ENCODE measurements around the gene SYTL5.
"Not testable (repeated sequence)": the region's sequence is repeated elsewhere in the genome, so short reads cannot be mapped to it uniquely, and the experiment has no call there.

The SYTL5 gene

GRCh38 chrX:38006291-38006690 lies at the start of gene SYTL5:
Gene SYTL5, plus strand, starts transcription at chrX:38006553. Its CDS starts 27,337 bp downstream, at chrX:38033890.
- no peak for DNase-seq

DNA sequence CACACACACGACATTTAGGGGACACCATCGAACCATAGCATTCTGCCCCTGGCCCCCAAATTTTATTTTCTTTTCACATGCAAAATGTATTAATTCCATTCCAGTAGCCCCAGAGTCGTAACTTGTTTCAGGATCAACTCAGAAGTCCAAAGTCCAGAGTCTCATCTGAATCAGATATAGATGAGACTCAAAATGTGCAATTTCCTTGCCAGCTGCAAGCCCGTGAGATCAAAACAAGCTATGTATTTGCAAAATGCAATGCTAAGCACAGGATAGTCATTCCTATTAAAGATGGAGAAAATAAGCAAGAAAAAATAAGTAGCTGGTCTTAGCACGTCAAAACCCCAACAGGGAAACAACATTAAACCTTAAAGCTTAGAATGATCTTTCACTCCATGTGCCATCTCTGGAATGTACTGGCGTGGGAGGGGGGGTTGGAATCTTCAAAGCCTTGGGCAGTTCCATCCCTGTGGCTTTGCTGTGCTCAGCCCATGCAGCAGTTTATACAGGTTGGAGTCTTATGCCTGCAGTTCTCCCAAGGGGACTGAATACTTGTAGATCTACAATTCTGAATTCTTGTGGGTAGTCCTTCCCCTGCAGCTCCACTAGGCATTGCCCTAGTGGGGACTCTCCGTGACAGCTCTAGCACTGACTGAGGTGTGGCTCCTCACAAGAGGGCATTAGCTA lies 47.7 kb upstream of the SYTL5 start:
- no peak for DNase-seq

DNA sequence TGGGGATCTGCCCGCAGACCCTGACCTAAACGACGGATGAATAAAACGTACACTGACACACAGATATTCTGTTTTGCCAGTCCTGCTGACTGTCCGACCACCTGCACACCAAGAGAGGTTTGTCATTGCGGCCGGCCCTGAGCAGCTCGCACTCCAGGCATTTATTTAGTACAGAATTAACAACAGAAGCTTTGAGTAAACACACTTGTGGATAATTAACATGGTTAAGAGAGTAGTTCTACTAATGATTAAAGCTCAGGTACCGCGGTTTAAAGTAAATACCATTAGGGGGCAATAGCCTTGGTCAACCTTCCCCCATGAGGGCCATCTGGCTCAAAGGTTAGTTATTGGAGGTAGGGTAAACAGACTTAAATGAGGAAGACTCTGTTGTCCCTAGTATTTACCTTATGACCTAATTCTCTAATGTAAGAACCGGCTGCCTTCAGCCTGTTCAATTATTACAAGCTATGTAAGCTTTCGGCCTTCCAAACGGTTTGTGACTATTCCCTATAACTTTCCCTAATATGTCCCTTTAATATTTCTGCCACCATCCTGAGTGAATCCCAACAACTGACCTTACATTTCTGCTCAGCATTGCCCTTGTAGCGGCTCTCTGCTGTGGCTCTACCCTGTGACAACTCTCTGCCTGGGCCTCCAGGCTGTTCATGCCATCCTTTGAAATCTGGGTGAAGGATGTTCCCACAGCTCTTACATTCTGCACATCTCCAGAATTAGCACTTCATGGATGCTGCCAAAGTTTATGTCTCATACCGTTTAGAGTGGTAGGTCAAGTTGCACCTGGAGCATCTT lies 46.9 kb upstream of the SYTL5 start:
- DNase-seq, result no peak

GRCh38 chrX:37961118-37961517 lies 45.2 kb upstream of the SYTL5 start:
- DNase-seq, result no peak

DNA sequence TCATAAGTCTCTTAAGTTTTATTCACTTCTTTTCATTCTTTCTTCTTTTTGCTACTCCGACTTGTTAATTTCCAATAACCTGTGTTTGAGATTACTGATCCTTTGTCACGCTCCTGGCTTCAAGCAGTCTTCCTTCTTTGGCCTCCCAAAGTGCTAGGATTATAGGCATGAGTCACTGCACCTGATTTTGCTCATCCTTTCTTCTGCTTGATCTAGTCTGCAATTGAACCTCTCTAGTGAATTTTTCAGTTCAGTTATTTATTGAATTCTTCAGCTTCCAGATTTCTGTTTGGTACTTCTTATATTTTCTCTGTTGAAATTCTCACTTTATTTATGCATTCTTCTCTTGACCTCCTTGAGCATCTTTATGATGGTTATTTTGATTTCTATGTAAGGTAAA lies 38.6 kb upstream of the SYTL5 start:
- DNase-seq, result no peak

DNA sequence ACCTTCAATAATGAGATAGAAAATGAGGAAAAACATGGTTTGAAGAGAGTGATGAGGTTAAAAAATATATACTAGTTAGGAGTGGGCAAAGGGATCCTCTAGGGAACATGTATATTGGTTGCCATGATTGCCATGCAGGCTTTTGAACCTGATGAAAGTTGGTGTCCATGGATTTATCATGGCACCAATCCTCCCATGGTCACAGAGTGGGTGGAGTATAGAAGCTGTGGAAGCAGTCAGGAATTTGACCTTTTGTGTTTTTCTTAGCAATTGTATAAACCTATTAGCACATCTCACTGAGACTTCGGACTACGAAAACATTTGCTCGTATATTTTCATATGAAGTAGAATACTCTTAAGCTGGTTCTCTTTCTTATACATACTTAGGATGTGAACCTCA lies 30.9 kb upstream of the SYTL5 start:
- DNase-seq, result no peak

DNA sequence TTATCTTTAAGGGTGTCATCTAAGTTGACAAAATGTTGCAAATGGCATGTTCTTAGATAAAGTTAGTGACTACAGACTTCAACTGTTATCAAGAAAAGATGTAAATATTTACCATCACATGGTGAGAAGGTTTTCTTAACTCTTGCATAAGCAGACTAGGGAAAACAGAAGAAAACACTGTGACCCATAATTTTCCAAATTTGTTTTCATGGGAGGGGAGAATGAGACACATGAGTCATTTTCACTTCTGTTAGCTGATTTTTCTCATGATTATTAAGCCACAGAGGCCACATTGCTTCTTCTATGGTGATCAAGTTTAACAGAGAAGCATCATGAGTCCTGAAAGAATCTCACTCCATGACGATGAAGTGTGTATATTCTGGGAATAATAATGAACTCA lies 30.2 kb upstream of the SYTL5 start:
- DNase-seq, result no peak

- DNase-seq, result no peak
These were observed 21.5 kb upstream of the SYTL5 start for GRCh38 chrX:37984880-37985279.

DNA sequence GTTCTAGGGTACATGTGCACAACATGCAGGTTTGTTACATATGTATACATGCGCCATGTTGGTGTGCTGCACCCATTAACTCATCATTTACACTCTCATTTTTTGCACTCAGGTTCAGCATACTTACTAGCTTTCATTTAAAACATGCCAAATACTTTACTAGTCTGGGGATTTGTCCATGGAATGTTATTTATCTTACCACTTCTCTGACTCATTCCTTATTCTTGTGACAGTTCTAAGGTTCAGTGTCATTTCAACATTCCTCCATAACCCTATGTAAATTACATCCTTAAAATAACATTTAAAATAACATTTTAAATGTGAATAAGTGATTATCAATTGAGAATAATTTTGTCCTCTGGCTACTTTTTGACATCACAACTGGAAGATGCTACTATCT lies 19.5 kb upstream of the SYTL5 start:
- DNase-seq, result no peak

DNA sequence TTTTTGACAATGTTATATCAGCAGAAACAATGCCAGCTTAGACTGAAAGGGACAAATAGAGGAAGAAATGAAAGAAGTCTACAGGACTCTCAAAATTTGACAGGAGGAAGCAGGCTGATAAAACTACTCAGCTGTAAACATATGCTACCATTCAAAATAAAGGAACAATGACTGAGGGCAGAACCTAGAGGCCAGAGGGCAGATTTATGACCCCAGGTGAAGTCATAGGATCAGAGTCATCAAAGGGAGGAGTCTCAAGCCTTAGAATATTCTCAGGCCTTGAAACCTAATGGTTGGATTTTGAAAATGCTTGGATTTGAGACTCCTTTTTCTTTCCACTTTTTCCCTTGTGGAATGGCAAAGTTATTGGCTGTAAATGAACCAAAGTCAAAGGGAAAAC lies 17.0 kb upstream of the SYTL5 start:
- DNase-seq, result no peak

DNA sequence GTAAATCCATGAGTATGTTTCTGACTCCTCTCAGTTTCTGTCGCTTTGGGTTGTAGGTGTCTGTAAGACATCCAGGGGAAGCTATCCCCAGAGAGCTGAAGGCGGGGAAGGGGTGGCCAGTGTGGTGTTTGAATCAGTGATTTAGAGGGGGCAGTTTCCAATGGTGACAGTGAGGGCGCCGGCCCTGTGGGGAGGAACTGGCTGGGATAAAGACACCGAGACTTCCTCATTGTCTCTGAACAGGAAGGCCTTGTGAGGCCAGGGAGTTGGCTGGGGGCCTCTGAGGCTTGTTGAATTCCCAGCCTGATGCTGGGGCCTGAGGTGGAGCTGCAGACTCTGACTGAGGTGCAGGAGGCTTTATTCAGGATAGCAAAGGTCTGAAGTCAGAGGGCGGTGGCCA lies 15.1 kb upstream of the SYTL5 start:
- DNase-seq, result not testable (repeated sequence)

- no peak for DNase-seq
These were observed 13.2 kb upstream of the SYTL5 start for GRCh38 chrX:37993176-37993575.

DNA sequence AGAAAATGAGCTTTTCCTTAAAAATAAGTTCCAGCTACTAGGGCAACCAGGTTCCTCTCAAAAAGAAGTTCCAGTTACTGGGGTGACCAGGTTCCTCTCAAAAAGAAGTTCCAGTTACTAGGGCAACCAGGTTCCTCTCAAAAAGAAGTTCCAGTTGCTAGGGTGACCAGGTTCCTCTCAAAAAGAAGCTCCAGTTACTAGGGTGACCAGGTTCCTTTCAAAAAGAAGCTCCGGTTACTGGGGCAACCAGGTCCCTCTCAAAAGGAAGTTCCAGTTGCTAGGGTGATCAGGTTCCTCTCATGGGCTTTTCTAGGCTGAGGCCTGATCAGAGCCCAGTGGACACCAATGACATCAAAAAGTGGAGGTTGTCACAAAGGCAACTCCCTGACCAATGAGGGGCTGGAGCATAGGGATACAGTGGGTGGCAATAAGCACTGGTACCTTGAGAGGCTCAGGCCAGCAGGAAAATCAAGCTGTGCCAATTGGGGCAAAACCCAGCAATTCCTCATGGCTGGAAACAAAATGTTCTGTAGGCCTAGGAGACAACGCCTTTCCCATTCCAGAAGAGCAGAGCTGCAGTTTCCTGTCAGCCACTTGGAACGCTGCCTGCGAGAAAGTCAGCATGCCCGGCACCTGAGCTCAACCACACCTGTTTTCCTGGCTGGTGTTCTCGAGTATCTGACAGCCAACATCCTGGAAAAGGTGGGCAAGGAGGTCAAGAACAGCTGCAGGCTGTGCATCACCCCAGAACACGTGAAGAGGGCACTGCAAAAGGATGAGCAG lies 12.3 kb upstream of the SYTL5 start:
- peak; percentile 46 for DNase-seq

GRCh38 chrX:37995428-37995827 lies 10.9 kb upstream of the SYTL5 start:
- no peak for DNase-seq

DNA sequence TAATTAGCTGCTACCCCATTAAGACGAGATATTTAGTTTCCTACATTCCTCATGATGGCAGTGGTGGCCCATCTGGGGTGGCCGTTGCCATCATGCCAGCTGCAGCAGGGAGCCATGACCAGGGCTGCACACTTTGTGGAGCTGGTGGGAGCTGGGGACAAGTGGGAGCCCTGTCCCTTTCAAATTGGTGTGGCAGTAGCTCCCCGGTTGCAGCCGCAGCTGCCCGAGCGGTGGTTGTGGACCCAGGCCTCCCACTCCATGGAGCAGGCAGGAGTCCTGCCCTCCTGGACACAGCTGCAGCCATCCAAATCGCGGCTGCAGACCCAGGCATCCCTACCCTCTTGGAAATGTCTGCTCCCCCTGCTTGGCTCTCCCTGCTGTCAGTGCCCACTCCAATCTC lies 9.3 kb upstream of the SYTL5 start:
- DNase-seq, result no peak

DNA sequence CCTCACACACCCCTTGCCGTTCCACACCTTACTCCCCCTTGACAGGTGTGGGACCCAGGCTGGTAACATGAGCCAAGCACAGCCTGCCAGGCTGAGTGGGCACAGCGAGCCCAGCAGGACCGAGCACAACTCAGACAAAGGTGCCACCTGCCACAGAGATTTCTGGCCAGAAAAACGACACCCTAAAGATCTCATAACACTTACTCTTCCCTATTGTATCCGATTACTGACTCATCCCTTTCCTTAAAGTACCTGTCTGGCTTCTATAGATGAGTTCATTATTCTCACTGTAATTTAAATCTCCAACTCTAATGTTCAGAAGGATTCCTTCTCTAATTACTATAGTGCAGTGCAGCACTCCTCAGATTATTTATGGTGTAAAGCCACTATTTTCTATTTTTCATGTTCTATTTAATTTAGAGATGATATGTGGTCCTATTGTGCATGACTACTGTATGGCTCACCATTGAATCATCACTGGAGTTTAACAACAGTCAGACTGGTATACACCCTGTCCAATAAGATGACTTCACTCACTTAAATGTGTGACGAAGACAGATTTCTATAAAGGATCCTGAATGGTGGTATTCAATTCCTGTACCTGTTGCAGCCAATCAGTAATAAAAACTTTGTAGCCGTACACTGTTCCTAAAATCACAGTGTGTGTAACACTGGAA lies 7.6 kb upstream of the SYTL5 start:
- no peak for DNase-seq

- no peak for DNase-seq
These were observed 5.6 kb upstream of the SYTL5 start for GRCh38 chrX:38000706-38001105.

DNA sequence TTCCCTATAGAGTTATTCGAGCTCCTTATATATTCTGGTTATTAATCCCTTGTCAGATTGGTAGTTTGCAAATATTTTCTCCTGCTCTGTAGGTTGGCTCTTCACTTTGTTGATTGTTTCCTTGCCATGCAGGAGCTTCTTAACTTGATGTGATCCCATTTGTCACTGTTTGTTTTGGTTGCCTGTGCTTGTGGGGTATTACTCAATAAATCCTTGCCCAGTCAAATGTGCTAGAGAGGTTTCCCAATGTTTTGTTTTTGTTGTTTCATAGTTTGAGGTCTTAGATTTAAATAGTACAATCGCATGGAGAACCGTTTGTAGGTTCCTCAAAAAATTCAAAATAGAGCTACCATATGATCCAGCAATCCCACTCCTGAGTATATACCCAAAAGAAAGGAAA lies 2.3 kb upstream of the SYTL5 start:
- DNase-seq, result no peak

DNA sequence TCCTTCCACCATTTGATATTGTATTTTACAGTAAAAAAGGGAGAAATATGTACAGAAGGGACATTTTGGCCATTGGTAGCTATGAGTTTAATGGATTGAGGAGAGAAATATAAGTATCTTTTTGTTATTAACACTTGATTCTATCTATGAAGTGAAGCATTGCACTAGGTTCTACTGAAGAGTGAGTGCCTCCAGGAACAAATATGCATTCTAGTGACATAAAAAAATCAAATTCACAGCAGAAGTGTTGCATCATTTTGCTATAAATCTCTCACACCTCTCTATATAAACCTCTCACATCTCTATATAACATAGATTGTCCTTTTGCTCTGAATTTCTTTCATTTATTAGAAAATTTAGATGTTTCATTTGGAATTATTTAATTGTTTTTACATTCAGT lies 425 bp downstream of the SYTL5 start:
- DNase-seq, result no peak

GRCh38 chrX:38008658-38009057 lies 2.3 kb downstream of the SYTL5 start:
- no peak for DNase-seq

- no peak for DNase-seq
These were observed 3.3 kb downstream of the SYTL5 start for GRCh38 chrX:38009641-38010040.

- DNase-seq, result no peak
These were observed 12.5 kb downstream of the SYTL5 start for GRCh38 chrX:38018766-38019425.

- DNase-seq, result no peak
These were observed 21.9 kb downstream of the SYTL5 start for GRCh38 chrX:38028300-38028699.
